G401 (cell line): ENCODE measurements around the gene SHE. TPM values are rescaled to one million over a fixed set of nuclear protein-coding genes. Genes with fewer than 3 reads are reported as not detected.
A peak's percentile ranks its signal among the peaks of the same experiment; 100 is the strongest.

Source experiments
- DNase-seq: peaks from one replicate; pipeline ENCODE4 v3.0.0-alpha.2; 2015; ENCODE audit warnings: low spot score
- in situ Hi-C: cut with HindIII; loops from 2 replicates; pipeline ENCODE4 v1.10.0; 2016; ENCODE audit warnings: low sequenced_read_pairs, mixed read lengths
- total RNA-seq: library from RNA; depleted of rRNA; stranded (reverse); fragments of >200 nt; shearing (Covaris generic); gene quantifications from 2 replicates; pipeline ENCODE4 v1.2.3, GENCODE V29; 2014

SHE gene
- total RNA-seq, 1 experiment from 2014 or later: not detected

- in situ Hi-C loops: no loop called here
- DNase-seq: no peak
Measured at GRCh38 chr1:154485106-154485505, 17.1 kb downstream of the SHE start.

- in situ Hi-C loops: no loop called here
Measured at GRCh38 chr1:154483941-154484803, 18.0 kb downstream of the SHE start.

GRCh38 chr1:154481053-154481452, 21.2 kb downstream of the SHE start:
- DNase-seq: no peak
- in situ Hi-C loops: no loop called here

More at GRCh38 chr1:154483941-154484803, 18.0 kb downstream of the SHE start:
- DNase-seq: no peak

- in situ Hi-C loops: no loop called here
- DNase-seq: peak; percentile 84
Measured at GRCh38 chr1:154479764-154480421, 22.3 kb downstream of the SHE start.

GRCh38 chr1:154478639-154479038, 23.6 kb downstream of the SHE start:
- in situ Hi-C loops: no loop called here
- DNase-seq: no peak

GRCh38 chr1:154478013-154478412, 24.2 kb downstream of the SHE start:
- no peak for DNase-seq
- in situ Hi-C loops: no loop called here

GRCh38 chr1:154476791-154477190, 25.4 kb downstream of the SHE start:
- in situ Hi-C loops: no loop called here
- no peak for DNase-seq

GRCh38 chr1:154474802-154475201, 27.4 kb downstream of the SHE start:
- in situ Hi-C loops: no loop called here

GRCh38 chr1:154471304-154471703, 30.9 kb downstream of the SHE start:
- DNase-seq: no peak
- in situ Hi-C loops: no loop called here

More at GRCh38 chr1:154474802-154475201, 27.4 kb downstream of the SHE start:
- peak; percentile 22 for DNase-seq

GRCh38 chr1:154469844-154470560, 32.2 kb downstream of the SHE start:
- in situ Hi-C loops: no loop called here
- DNase-seq: no peak

GRCh38 chr1:154468535-154469250, 33.5 kb downstream of the SHE start:
- in situ Hi-C loops: no loop called here
- peak; percentile 75 for DNase-seq

- in situ Hi-C loops: no loop called here
- DNase-seq: no peak
Measured at GRCh38 chr1:154467434-154468102, 34.6 kb downstream of the SHE start.

- no peak for DNase-seq
- in situ Hi-C loops: no loop called here
Measured at GRCh38 chr1:154466921-154467417, 35.2 kb downstream of the SHE start.

GRCh38 chr1:154466206-154466605, 36.0 kb downstream of the SHE start:
- in situ Hi-C loops: no loop called here
- no peak for DNase-seq

GRCh38 chr1:154465621-154466195, 36.5 kb downstream of the SHE start:
- DNase-seq: no peak
- in situ Hi-C loops: no loop called here

GRCh38 chr1:154463512-154463990, 38.7 kb downstream of the SHE start:
- no peak for DNase-seq
- in situ Hi-C loops: no loop called here

GRCh38 chr1:154460695-154461260, 41.4 kb downstream of the SHE start:
- DNase-seq: no peak
- in situ Hi-C loops: no loop called here

- in situ Hi-C loops: no loop called here
- DNase-seq: peak; percentile 31
Measured at GRCh38 chr1:154459080-154459479, 43.1 kb downstream of the SHE start.
